AG08396 (cell line): ENCODE measurements around the gene ASPA.
"Not testable (repeated sequence)": the region's sequence is repeated elsewhere in the genome, so short reads cannot be mapped to it uniquely, and the experiment has no call there.

Experiments
- DNase-seq: peaks from one replicate; pipeline ENCODE4 v3.0.0; 2012; ENCODE audit warnings: low spot score, mixed read lengths

Gene ASPA

GRCh38 chr17:3475812-3476610, at the start of gene ASPA:
ASPA (plus strand) TSS chr17:3475997; CDS start chr17:3476160, 163 bp downstream.
- DNase-seq = peak; percentile 36

- not testable (repeated sequence) for DNase-seq
These were observed 42.6 kb upstream of the ASPA start for GRCh38 chr17:3433215-3433614.

- no peak for DNase-seq
These were observed 42.1 kb upstream of the ASPA start, which contains the start of gene OR1E2 for GRCh38 chr17:3433741-3434140. OR1E2 (minus strand) TSS chr17:3433841; CDS start chr17:3433841, 0 bp downstream.

GRCh38 chr17:3438368-3438767, 37.4 kb upstream of the ASPA start:
- DNase-seq = no peak

- no peak for DNase-seq
These were observed 35.3 kb upstream of the ASPA start for GRCh38 chr17:3440451-3440850.

- DNase-seq = no peak
These were observed 28.2 kb upstream of the ASPA start for GRCh38 chr17:3447625-3448024.

GRCh38 chr17:3448059-3448665, 27.6 kb upstream of the ASPA start:
- no peak for DNase-seq

GRCh38 chr17:3466355-3466754, 9.4 kb upstream of the ASPA start:
- not testable (repeated sequence) for DNase-seq

- no peak for DNase-seq
These were observed 6.3 kb upstream of the ASPA start for GRCh38 chr17:3469529-3469928.

GRCh38 chr17:3471599-3471998, 4.2 kb upstream of the ASPA start, which contains the start of gene SPATA22:
SPATA22 (minus strand) TSS chr17:3471819; CDS start chr17:3469325, 2,494 bp downstream.
- no peak for DNase-seq

- DNase-seq = no peak
These were observed 3.7 kb upstream of the ASPA start for GRCh38 chr17:3472137-3472536.

- DNase-seq = peak; percentile 28
These were observed 1.6 kb upstream of the ASPA start for GRCh38 chr17:3474212-3474611.

- DNase-seq = no peak
These were observed 529 bp upstream of the ASPA start for GRCh38 chr17:3475251-3475685.

GRCh38 chr17:3479988-3480387, 4.2 kb downstream of the ASPA start:
- DNase-seq = no peak

GRCh38 chr17:3482852-3483251, 7.1 kb downstream of the ASPA start:
- DNase-seq = no peak

- DNase-seq = no peak
These were observed 9.8 kb downstream of the ASPA start for GRCh38 chr17:3485481-3486068.

- DNase-seq = no peak
These were observed 21.3 kb downstream of the ASPA start for GRCh38 chr17:3497101-3497500.

- no peak for DNase-seq
These were observed 25.5 kb downstream of the ASPA start for GRCh38 chr17:3501344-3501743.

- DNase-seq = no peak
These were observed 26.7 kb downstream of the ASPA start for GRCh38 chr17:3502466-3502865.

- DNase-seq = no peak
These were observed 27.5 kb downstream of the ASPA start for GRCh38 chr17:3503285-3503684.

GRCh38 chr17:3505008-3505407, 29.2 kb downstream of the ASPA start:
- DNase-seq = no peak

- DNase-seq = no peak
These were observed 30.3 kb downstream of the ASPA start for GRCh38 chr17:3506054-3506453.

GRCh38 chr17:3507071-3507470, 31.3 kb downstream of the ASPA start:
- DNase-seq = no peak
